HG02678 (cell line): ENCODE measurements around the gene SLAMF9.

Experiments used
- ATAC-seq: cut with Tn5 transposase; IDR thresholded peaks from one replicate; pipeline ENCODE4 v1.9.1; 2021; ENCODE audit warnings: mild to moderate bottlenecking, moderate library complexity; ENCODE audit not compliant: unreplicated experiment

Gene SLAMF9

GRCh38 chr1:159934136-159935039 is 19.6 kb downstream of the SLAMF9 start:
- ATAC-seq, result no peak

GRCh38 chr1:159933347-159933746 is 20.7 kb downstream of the SLAMF9 start:
- ATAC-seq, result no peak

GRCh38 chr1:159932296-159933285 is 21.4 kb downstream of the SLAMF9 start:
- no peak for ATAC-seq

- no peak for ATAC-seq
Observed at GRCh38 chr1:159931795-159932173, 22.3 kb downstream of the SLAMF9 start.

- no peak for ATAC-seq
Observed at GRCh38 chr1:159931101-159931794, 22.8 kb downstream of the SLAMF9 start.

GRCh38 chr1:159930634-159931033 is 23.4 kb downstream of the SLAMF9 start:
- ATAC-seq, result no peak

- no peak for ATAC-seq
Observed at GRCh38 chr1:159930216-159930615, 23.8 kb downstream of the SLAMF9 start.

GRCh38 chr1:159929155-159930051 is 24.6 kb downstream of the SLAMF9 start:
- ATAC-seq, result no peak

- ATAC-seq, result no peak
Observed at GRCh38 chr1:159928491-159929050, 25.5 kb downstream of the SLAMF9 start.

- no peak for ATAC-seq
Observed at GRCh38 chr1:159927849-159928431, 26.1 kb downstream of the SLAMF9 start.

- no peak for ATAC-seq
Observed at GRCh38 chr1:159927211-159927848, 26.7 kb downstream of the SLAMF9 start.

GRCh38 chr1:159925719-159926078 is 28.3 kb downstream of the SLAMF9 start:
- ATAC-seq, result no peak

- ATAC-seq, result peak; percentile 63
Observed at GRCh38 chr1:159924791-159925718, 29.0 kb downstream of the SLAMF9 start, which contains the start of gene TAGLN2. Gene TAGLN2, minus strand, starts transcription at chr1:159925507. Its CDS starts 4,998 bp downstream, at chr1:159920509.

- ATAC-seq, result no peak
Observed at GRCh38 chr1:159924025-159924790, 29.8 kb downstream of the SLAMF9 start.

- peak; percentile 33 for ATAC-seq
Observed at GRCh38 chr1:159923203-159924024, 30.6 kb downstream of the SLAMF9 start.
